Panc1 (cell line): ENCODE measurements around the gene AGBL3. TPM values are rescaled to one million over a fixed set of nuclear protein-coding genes. Genes with fewer than 3 reads are reported as not detected.

Experiments used
- ATAC-seq: fragments of 200-7000 bp; cut with Tn5 transposase; 2 replicates; pipeline ENCODE4 v1.9.1; 2020; ENCODE audit warnings: mild to moderate bottlenecking, moderate library complexity
- BruUV-seq: library from RNA; stranded (reverse); fragments of 400-500 nt; replicated peaks from 2 replicates; lab custom pipeline; 2021; lab: Mats Ljungman, UMichigan
- CTCF ChIA-PET: fragments of 300-600 bp; sonication (Branson Sonifier 250); formaldehyde crosslinking; loops from one replicate; lab custom pipeline; 2022; ENCODE audit warnings: antibody characterized with exemption; lab: Charles Lee
- POLR2A ChIA-PET: fragments of 300-600 bp; sonication (Branson Sonifier 250); formaldehyde crosslinking; loops from one replicate; lab custom pipeline; 2022; ENCODE audit warnings: antibody characterized with exemption; lab: Charles Lee
- DNase-seq: peaks from one replicate; pipeline ENCODE4 v3.0.0-alpha.2; 2010; ENCODE audit warnings: low read depth, low spot score
- H3K27ac ChIP-seq: 2 replicates; pipeline ENCODE4 v1.5.1; 2011; ENCODE audit warnings: mild to moderate bottlenecking, low read length, inconsistent platforms
- H3K27me3 ChIP-seq: fragments of 200-500 bp; sonication (Bioruptor generic); 2 replicates; pipeline ENCODE4 v1.6.0; 2014; ENCODE audit warnings: low read length, inconsistent platforms; ENCODE audit not compliant: control insufficient read depth, insufficient read depth
- H3K36me3 ChIP-seq: fragments of 200-500 bp; sonication (Bioruptor generic); 2 replicates; pipeline ENCODE4 v1.5.1; 2014; ENCODE audit warnings: inconsistent platforms, mild to moderate bottlenecking, low read length, moderate library complexity; ENCODE audit not compliant: control insufficient read depth, insufficient read depth
- H3K4me1 ChIP-seq: 2 replicates; pipeline ENCODE4 v1.5.1; 2011; ENCODE audit warnings: inconsistent platforms, mild to moderate bottlenecking, low read length, moderate library complexity; ENCODE audit not compliant: control insufficient read depth, insufficient read depth
- H3K4me3 ChIP-seq, 2 experiments: 2 replicates each; pipeline ENCODE4 v1.5.1; 2011 to 2012; ENCODE audit warnings: low read depth in 2 of 2, low read length in 2 of 2, mild to moderate bottlenecking in 2 of 2, inconsistent platforms in 1 of 2, moderate library complexity in 1 of 2
- H3K9me3 ChIP-seq: fragments of 200-500 bp; sonication (Bioruptor generic); 2 replicates; pipeline ENCODE4 v1.5.1; 2014; ENCODE audit warnings: low read depth, mild to moderate bottlenecking, inconsistent platforms, low read length, moderate library complexity; ENCODE audit not compliant: control insufficient read depth, insufficient read depth
- CTCF ChIP-seq: fragments of 450-650 bp; IDR thresholded peaks from 2 replicates; pipeline ENCODE4 v1.5.1; 2017; ENCODE audit warnings: mild to moderate bottlenecking
- POLR2AphosphoS5 ChIP-seq: IDR thresholded peaks from 2 replicates; pipeline ENCODE4 v1.6.1; 2012; ENCODE audit warnings: mild to moderate bottlenecking, low read depth, low read length, moderate library complexity
- REST ChIP-seq, 2 experiments: IDR thresholded peaks; 2 replicates each; pipeline ENCODE4 v1.6.1; 2011 to 2012; ENCODE audit warnings: low read depth in 2 of 2, control low read depth in 1 of 2, low read length in 1 of 2, mild to moderate bottlenecking in 1 of 2, moderate library complexity in 1 of 2; ENCODE audit not compliant: insufficient read depth in 1 of 2
- SIN3A ChIP-seq: IDR thresholded peaks from 2 replicates; pipeline ENCODE4 v1.6.1; 2012; ENCODE audit warnings: low read depth, mild to moderate bottlenecking, low read length, moderate library complexity, borderline replicate concordance; ENCODE audit not compliant: insufficient read depth
- TCF7L2 ChIP-seq: IDR thresholded peaks from 2 replicates; pipeline ENCODE4 v1.6.1; 2011; ENCODE audit warnings: mild to moderate bottlenecking, low read depth, low read length, inconsistent platforms
- in situ Hi-C: cut with HindIII; loops from 2 replicates; pipeline ENCODE4 v1.10.0; 2016; ENCODE audit warnings: low sequenced_read_pairs, low pct_unique_long_range_greater_than_20kb
- intact Hi-C: fragments of 100-400 bp; cut with micrococcal nuclease; formaldehyde crosslinking; loops from one replicate; pipeline ENCODE4 v1.10.0; 2022; ENCODE audit not compliant: unreplicated experiment
- total RNA-seq: library from RNA; stranded (reverse); gene quantifications from one replicate; pipeline ENCODE4 v1.2.1, GENCODE V29; 2021; ENCODE audit not compliant: unreplicated experiment

The AGBL3 gene
- total RNA-seq, 1 experiment from 2014 or later: 2.5 TPM

GRCh38 chr7:135181261-135181928 is 195.1 kb downstream of the AGBL3 start:
- CTCF ChIA-PET: no interaction called here
- no TSS peak for BruUV-seq
- no peak overlapping the region for H3K27ac ChIP-seq

More at GRCh38 chr7:135181261-135181928, 195.1 kb downstream of the AGBL3 start:
- ATAC-seq (no peak), DNase-seq (no peak)
- H3K9me3 ChIP-seq: peaks cover 17% of the 10 kb centered on the region; the same call in 1 of the 2 replicates
- no peaks in the 10 kb centered on the region for H3K36me3 ChIP-seq
- H3K4me1 ChIP-seq: no peaks in the 10 kb centered on the region
- TF ChIP-seq CTCF (no peak), POLR2AphosphoS5 (no peak), TCF7L2 (no peak), REST (IDR thresholded peaks at IDR 0.05; ENCODE audit: insufficient read depth in 1 of 2, low read depth in 2 of 2, low read length in 1 of 2) (no peak), SIN3A (no peak)
- H3K4me3 ChIP-seq: no peak overlapping the region
- POLR2A ChIA-PET: no interaction called here
- no peaks in the 10 kb centered on the region for H3K27me3 ChIP-seq
- in situ Hi-C loops: no loop called here
- intact Hi-C loops: no loop called here
